ENCODE measurements around the gene PPFIBP2. TPM values are rescaled to one million over a fixed set of nuclear protein-coding genes. Genes with fewer than 3 reads are reported as not detected.
A peak's percentile ranks its signal among the peaks of the same experiment; 100 is the strongest.

The PPFIBP2 gene
- total and polyA plus RNA-seq, 12 donors, result 11.4 to 36.5 (median 21.1) TPM

- H3K4me3 ChIP-seq, result no peak overlapping the region
- peaks cover 10 to 14% of the 10 kb centered on the region in 2 donors for H3K4me1 ChIP-seq (replicated peaks in 1 of 2)
- peak in 1 of 6 experiments; percentile 21 for TF ChIP-seq CTCF (IDR thresholded peaks at IDR 0.05)
- TF ChIP-seq POLR2A (IDR thresholded peaks at IDR 0.05), result no peak
- H3K27me3 ChIP-seq, result no peaks in the 10 kb centered on the region
- H3K36me3 ChIP-seq (replicated peaks in 1 of 2), result no peaks in the 10 kb centered on the region
- no peaks in the 10 kb centered on the region for H3K9me3 ChIP-seq (replicated peaks in 1 of 3)
- H3K27ac ChIP-seq, result no peak overlapping the region
- 79 to 87% (median 82%) methylated on average over 7 of the region's 7 CpGs for WGBS, 4 donors
- DNase-seq, result no peak
- intact Hi-C loops (cut with DNase I), result no loop called here
Observed at GRCh38 chr11:7548659-7549274, 35.0 kb downstream of the PPFIBP2 start.

GRCh38 chr11:7549681-7550080 lies 35.9 kb downstream of the PPFIBP2 start:
- Histone ChIP-seq H3K9me3 (replicated peaks in 1 of 3) (no peaks in the 10 kb centered on the region), H3K27ac (no peak overlapping the region), H3K4me3 (no peak overlapping the region), H3K36me3 (replicated peaks in 1 of 2) (no peaks in the 10 kb centered on the region), H3K4me1 (replicated peaks in 1 of 2) (peaks cover 10 to 19% of the 10 kb centered on the region in 2 donors), H3K27me3 (no peaks in the 10 kb centered on the region)
- intact Hi-C loops (cut with DNase I), result no loop called here
- TF ChIP-seq POLR2A (IDR thresholded peaks at IDR 0.05), result no peak
- no peak for TF ChIP-seq CTCF (IDR thresholded peaks at IDR 0.05)
- no peak for DNase-seq
- WGBS, 4 donors, result 69 to 92% (median 83%) methylated on average over 4 of the region's 4 CpGs

- peak in 1 of 7 donors; percentile 23 for DNase-seq
- peaks cover 15 to 30% of the 10 kb centered on the region in 2 donors for H3K4me1 ChIP-seq (replicated peaks in 1 of 2)
- TF ChIP-seq CTCF (IDR thresholded peaks at IDR 0.05) (no peak), POLR2A (IDR thresholded peaks at IDR 0.05) (no peak)
- H3K27me3 ChIP-seq, result no peaks in the 10 kb centered on the region
- intact Hi-C loops (cut with DNase I), result no loop called here
- no peaks in the 10 kb centered on the region for H3K36me3 ChIP-seq (replicated peaks in 1 of 2)
- no peaks in the 10 kb centered on the region for H3K9me3 ChIP-seq (replicated peaks in 1 of 3)
- peak overlapping the region in 4 of 5 donors; percentile 42 to 79 (median 64) for H3K27ac ChIP-seq
- no peak overlapping the region for H3K4me3 ChIP-seq
- 45 to 62% (median 53%) methylated on average over 1 of the region's 1 CpG for WGBS, 4 donors
Observed at GRCh38 chr11:7551571-7551970, 37.8 kb downstream of the PPFIBP2 start.

GRCh38 chr11:7552666-7553065 lies 38.9 kb downstream of the PPFIBP2 start:
- no peaks in the 10 kb centered on the region for H3K36me3 ChIP-seq (replicated peaks in 1 of 2)
- TF ChIP-seq POLR2A (IDR thresholded peaks at IDR 0.05) (no peak), CTCF (IDR thresholded peaks at IDR 0.05) (no peak)
- intact Hi-C loops (cut with DNase I), result no loop called here
- H3K4me1 ChIP-seq (replicated peaks in 1 of 2), result peaks cover 15 to 30% of the 10 kb centered on the region in 2 donors
- no peak for DNase-seq
- 92 to 98% (median 95%) methylated on average over 4 of the region's 4 CpGs for whole genome bisulfite sequencing, 4 donors
- no peaks in the 10 kb centered on the region for H3K27me3 ChIP-seq
- no peaks in the 10 kb centered on the region for H3K9me3 ChIP-seq (replicated peaks in 1 of 3)
- H3K4me3 ChIP-seq, result no peak overlapping the region
- H3K27ac ChIP-seq, result peak overlapping the region in 1 of 5 donors; percentile 79

Data from adrenal gland (tissue), 12 donors.